ENCODE measurements around the gene MCAT. TPM values are rescaled to one million over a fixed set of nuclear protein-coding genes. Genes with fewer than 3 reads are reported as not detected.

Gene MCAT
- total RNA-seq, 1 experiment from 2014 or later: 23.4 TPM

- DNase-seq (ENCODE audit: low spot score): no peak
- in situ Hi-C loops (cut with HindIII; ENCODE audit: low sequenced_read_pairs): no loop called here
Observed at GRCh38 chr22:43173976-43174720, 30.9 kb upstream of the MCAT start.

DNA sequence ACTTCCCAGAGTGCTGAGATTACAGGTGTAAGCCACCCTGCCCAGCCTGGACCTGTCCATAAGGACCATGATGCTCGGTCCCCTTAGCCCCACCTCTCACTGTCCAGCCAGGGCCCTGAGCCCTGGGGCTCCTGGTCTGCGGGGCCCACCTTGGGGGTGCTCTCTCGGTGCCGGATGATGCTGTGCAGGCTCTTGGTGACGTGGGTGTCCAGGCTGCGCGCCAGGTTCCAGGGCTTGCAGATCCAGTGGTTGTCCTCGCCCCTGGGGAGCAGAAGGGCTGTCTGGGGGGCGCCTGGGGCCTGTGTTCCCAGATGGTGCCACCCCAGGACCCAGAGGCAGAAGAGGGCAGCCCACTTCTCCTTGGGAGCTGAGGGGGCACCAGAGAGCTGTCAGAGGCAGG, 30.4 kb upstream of the MCAT start:
- in situ Hi-C loops (cut with HindIII; ENCODE audit: low sequenced_read_pairs): no loop called here

GRCh38 chr22:43172191-43172590, 29.0 kb upstream of the MCAT start:
- in situ Hi-C loops (cut with HindIII; ENCODE audit: low sequenced_read_pairs): no loop called here
- no peak for DNase-seq (ENCODE audit: low spot score)

More for the DNA sequence above, 30.4 kb upstream of the MCAT start:
- DNase-seq (ENCODE audit: low spot score): no peak

DNA sequence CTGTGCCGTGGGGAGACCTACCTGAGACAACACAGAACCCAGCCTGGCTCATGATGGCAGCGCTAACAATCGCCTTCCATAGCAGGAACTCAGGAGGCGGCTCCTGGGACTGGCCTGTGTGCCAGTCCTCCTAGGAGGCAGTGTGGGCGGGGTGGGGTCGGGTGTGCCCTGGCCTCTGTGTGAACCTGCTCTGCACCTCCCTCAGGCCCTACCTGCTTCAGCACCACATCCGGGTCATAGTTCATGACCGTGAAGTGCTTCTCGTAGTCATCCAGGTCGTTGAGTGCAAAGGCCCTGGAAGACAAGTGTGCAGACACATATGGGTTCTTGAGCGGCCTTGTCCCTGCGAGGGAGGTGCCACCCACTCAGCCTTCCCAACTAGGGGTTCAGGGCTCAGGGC, 28.4 kb upstream of the MCAT start:
- in situ Hi-C loops (cut with HindIII; ENCODE audit: low sequenced_read_pairs): no loop called here
- DNase-seq (ENCODE audit: low spot score): no peak

DNA sequence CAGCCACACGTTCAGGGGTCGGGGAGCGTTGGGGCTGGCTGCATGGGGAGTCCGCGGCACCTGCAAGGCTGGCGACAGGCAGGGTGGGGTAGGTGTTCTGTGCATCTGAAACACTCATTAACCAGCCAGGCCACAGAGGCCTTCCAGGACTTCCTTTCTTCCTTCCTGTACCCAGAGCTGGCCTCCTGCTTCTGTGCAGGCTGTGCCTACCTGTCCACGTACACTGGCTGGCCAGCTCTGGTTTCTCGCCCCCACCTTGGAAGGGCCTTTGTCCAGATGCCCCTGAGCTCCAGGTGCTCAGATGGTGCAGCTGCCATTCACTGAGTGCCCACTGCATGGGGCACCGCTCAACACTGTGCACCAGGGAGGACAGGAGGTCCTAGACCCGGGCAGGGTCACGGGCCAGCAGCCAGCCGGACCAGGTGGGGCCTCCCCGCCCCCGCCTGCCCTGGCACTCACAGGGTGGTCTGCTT, 27.9 kb upstream of the MCAT start:
- in situ Hi-C loops (cut with HindIII; ENCODE audit: low sequenced_read_pairs): no loop called here
- DNase-seq (ENCODE audit: low spot score): no peak

DNA sequence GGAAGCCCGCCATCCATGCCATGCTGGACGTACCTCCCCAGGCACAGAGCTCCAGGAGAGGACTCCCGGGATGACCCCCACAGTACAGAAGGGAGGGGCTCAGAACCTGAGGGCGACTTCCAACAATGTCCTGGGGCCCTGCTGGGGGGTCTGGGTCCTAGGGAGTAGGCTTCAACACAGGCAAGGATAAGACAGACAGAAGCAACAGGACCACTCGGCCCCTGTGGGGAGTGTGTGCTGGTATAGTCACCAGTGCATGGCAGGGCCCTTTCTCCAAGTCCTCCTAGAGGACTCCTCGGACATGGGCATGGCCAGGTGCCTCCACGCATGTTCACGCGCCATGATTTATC, 26.9 kb upstream of the MCAT start:
- no peak for DNase-seq (ENCODE audit: low spot score)
- in situ Hi-C loops (cut with HindIII; ENCODE audit: low sequenced_read_pairs): no loop called here

DNA sequence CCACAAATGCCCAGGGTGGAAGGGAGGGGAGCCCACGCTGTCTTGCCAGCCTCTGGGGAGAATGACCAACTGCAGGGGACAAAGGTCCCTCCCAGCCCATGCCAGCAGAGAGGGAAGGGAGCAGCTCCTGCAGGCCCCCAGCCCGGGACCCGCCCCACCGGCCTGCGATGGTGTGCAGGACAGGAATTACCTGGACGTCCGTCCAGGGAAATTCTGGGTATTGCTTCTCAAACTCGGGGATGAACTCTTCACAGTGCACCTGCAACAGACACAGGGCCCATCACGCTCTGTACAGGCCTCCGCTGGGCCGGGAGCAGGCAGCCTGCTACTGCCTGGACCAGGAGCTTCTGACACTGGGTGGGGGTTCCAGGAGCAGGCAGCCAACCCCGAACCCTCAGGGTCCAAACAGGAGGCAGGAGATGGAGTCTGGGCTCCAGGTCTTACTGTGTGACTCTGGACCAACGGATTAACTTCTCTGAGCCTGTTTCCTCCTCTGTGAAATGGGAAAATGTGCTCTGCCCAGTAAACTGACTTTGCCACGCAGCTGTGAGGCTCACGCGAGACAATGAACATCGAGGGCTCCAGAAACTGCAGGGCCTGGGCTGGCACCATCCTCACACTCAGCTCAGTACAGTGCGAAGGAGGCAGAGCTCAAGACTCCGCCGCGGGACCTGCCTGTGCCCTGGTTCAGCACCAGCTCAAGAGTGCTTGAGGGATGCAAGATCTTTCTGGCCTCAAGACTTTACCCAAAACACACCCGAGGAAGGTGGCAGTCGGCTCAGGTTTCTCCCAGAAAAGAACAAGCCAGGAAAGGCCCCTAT, 26.3 kb upstream of the MCAT start:
- in situ Hi-C loops (cut with HindIII; ENCODE audit: low sequenced_read_pairs): no loop called here

DNA sequence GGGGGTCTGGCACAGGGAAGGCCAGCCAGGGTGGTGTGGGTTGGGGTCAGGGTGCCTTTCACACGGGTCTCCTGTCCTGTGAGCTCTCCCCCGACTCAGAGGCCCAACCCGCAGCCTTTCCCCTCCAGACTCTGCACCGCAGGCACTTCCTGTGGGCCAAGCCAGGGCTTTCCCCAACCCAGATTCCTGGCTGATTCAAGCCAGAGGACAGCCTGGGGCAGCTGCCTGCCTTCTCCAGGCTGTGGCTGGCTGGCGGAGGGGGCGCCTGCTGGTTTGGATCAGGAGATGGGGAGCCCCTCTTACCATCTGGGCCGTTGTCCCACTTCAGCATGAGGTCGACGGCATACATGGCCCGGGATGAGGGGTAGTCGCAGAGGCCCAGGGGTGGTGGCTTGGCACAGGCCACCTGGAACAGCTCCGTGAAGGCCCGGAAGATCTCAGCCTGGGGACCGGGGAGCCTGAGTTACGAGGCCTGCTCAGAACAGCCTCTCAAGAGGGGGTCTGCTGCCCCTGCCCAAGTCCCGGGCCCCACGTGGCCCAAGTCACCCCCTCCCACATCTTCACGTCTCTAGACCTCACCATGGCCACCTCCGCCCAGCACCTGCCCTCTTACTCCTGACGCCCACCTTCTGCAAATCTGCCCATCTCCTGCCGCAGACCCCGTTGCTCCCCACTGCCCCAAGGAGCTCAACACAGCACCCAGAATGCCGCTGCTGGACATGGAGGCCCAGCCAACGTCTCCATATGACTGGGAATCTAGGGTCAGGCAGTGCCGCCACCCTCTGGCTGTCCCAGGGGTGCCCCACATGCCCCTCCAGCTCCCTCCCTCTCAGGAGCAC, 25.5 kb upstream of the MCAT start:
- in situ Hi-C loops (cut with HindIII; ENCODE audit: low sequenced_read_pairs): no loop called here
- no peak for DNase-seq (ENCODE audit: low spot score)

More for the DNA sequence above, 26.3 kb upstream of the MCAT start:
- no peak for DNase-seq (ENCODE audit: low spot score)

DNA sequence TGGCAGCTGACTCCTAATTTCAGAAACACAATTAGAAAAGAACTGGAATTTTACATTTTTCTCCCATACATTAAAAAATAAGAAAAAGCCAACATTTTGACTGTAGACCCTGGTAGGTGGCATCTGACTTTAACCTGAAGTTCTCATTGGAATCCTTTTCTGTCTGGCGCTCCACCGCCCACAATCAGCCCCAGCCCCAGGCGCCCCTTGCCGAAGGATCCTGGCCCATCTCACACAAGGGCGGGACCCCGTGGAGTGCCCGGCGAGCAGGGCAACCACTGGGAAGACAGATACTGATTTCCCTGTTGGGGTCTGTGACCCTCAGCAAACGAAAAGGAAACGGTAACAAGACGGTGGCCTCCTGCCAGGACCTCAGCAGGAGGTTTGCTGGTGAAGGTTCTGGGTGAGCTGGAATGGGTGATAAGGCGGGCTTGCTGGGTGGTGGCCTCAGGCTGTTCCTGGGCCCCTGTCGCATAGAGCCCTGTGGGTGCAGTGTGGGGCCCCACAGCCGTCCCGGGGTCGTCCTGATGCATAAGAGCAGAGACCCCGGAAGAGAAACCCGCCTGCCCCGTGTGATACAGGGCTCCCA, 23.9 kb upstream of the MCAT start:
- in situ Hi-C loops (cut with HindIII; ENCODE audit: low sequenced_read_pairs): no loop called here
- DNase-seq (ENCODE audit: low spot score): no peak

DNA sequence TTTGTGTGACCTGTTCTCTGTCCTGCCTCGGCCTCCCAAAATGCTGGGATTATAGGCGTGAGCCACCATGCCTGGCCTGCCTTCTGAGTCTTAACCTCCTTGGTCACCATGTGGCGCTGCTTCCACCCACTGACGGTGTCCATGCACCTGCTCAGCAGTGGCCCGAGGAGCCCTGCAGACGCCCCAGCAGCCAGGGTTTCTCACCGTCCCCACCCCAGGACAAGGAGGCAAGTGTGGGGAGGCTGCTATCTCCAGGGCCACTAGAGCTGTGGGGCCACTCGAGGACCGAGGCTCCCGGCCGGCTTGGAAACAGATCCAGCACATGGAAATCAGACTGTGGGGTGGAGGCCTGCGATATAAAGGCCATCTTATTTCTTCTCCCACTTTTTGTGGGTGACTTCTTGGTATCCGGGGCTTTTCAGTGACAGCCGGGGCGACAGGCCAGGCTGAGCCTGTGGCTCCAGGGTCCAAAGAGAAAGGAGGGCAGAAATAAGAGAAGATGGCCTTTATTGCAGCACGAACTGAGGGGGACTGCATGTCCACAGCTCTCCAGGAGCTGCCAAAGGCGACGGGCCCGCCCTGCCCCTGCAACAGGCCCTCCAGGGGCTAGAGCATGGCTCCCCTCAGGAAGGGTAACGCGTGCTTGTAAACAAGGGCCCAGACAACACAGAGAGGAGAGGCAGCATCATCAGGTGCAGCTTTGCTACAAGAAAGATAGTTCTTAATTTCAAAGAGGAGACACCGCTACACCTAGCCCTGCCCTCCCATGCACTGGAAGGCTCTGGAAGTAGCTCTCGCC, 23.1 kb upstream of the MCAT start:
- no peak for DNase-seq (ENCODE audit: low spot score)
- in situ Hi-C loops (cut with HindIII; ENCODE audit: low sequenced_read_pairs): no loop called here

DNA sequence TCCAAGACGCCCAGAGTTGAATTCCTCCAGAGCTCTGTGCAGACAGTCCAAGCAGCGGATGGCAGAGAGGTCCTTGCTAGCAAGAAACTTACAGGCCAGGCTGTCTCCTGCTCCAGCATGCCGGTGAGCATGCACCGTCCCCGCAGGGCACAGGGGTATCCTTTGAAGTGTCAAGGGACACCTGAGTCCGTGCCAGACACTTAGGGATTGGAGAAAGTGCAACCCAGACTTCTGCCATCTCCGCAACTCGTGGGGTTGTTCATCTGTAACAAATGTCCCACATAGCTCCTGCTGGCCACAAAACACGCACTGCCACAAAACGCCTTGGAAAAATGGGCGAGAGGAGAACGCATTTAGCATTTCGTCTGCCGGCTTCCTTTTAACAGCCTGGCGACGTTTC, 21.4 kb upstream of the MCAT start:
- in situ Hi-C loops (cut with HindIII; ENCODE audit: low sequenced_read_pairs): no loop called here
- DNase-seq (ENCODE audit: low spot score): no peak

DNA sequence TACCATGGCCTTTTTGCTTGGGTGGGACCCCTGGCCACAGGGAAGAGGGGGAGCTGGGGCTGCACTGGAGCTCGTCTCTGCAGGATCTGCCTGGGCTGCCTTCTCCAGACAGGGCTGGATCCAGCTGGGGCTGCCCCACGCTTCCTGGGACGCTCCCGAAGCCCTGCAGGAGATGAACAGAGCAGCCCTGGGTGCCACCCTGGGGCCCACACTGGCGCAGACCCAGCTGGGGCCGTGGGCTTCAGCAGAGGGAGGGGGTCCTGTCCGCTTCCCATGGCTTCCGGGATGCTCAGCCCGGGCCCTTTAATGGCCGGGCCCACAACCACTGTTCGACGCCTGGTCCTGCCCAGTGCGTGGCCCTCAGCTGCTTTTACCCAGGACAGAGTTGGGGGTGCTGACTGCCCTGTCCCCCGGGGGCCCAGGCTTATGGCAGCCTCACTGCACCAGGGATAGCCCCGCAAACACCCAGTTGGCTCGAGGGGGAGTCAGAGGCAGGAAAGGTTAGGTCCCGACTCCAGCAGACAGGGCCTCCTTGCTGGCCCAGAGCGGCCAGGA, 20.1 kb upstream of the MCAT start:
- no peak for DNase-seq (ENCODE audit: low spot score)
- in situ Hi-C loops (cut with HindIII; ENCODE audit: low sequenced_read_pairs): no loop called here

DNA sequence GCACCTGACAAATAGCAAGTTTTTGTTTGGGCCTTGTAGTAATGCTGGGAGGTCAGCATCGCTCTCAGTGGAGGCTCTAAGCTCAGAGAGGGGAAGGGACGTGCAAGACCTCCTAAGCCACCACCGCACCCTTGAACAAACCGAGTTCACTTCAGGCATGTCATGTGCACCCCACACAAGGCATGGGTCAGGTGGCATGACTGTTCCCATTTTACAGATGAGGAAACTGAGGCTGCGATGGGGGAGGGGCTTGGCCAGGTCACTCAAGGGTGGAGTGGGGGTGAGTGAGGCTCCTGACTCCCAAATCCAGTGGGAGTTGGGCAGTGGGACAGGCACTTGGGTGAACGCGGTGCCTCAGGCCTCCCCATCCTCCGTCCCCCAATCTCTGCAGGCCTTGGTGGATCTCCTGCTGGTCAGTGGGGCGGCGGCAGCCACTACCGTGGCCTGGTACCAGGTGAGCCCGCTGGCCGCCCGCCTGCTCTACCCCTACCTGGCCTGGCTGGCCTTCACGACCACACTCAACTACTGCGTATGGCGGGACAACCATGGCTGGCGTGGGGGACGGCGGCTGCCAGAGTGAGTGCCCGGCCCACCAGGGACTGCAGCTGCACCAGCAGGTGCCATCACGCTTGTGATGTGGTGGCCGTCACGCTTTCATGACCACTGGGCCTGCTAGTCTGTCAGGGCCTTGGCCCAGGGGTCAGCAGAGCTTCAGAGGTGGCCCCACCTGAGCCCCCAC, 19.4 kb upstream of the MCAT start:
- in situ Hi-C loops (cut with HindIII; ENCODE audit: low sequenced_read_pairs): no loop called here
- DNase-seq (ENCODE audit: low spot score): no peak

DNA sequence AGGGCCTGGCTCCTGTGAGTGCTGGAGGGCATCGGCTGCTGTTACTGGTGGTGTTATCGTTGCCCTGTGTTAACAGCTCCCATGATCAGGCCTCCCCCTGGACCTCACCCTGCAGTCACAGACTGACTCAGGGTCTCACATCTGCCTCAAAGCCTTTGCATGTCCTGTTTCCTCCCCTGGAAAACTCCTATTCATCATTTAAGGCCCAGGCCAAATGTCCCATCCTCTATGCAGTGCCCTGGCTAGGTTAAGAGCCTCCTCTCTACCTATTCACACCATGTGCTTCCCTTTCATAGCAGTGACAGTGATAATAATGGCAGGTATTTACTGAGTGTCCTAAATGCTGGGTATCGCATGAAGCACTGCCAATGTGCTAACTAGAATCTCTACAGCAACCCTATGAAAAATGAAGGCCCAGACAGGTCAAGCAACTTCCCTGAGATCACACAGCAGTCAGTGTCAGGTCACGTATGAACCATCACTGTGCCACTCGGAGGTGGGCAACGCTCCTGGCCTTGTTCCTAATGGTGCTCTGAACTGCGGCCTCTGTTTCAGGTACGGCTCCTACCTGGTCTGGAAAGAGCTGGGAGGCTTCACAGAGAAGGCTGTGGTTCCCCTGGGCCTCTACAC, 17.4 kb upstream of the MCAT start:
- DNase-seq (ENCODE audit: low spot score): no peak
- in situ Hi-C loops (cut with HindIII; ENCODE audit: low sequenced_read_pairs): no loop called here

GRCh38 chr22:43159484-43160178, 16.4 kb upstream of the MCAT start:
- in situ Hi-C loops (cut with HindIII; ENCODE audit: low sequenced_read_pairs): no loop called here

GRCh38 chr22:43158778-43159483, 15.7 kb upstream of the MCAT start:
- no peak for DNase-seq (ENCODE audit: low spot score)
- in situ Hi-C loops (cut with HindIII; ENCODE audit: low sequenced_read_pairs): no loop called here

More at GRCh38 chr22:43159484-43160178, 16.4 kb upstream of the MCAT start:
- DNase-seq (ENCODE audit: low spot score): no peak

Data from G401 (cell line).